ENCODE results near the gene ZNF22.

GRCh38 chr10:44989597-44990301, 11.0 kb upstream of the ZNF22 start:
- TF ChIP-seq CTCF (optimal IDR thresholded peaks at IDR 0.05 in 1 of 3, IDR thresholded peaks at IDR 0.05 in 1 of 3, conservative IDR thresholded peaks at IDR 0.05 in 1 of 3; ENCODE audit: extremely low read depth in 1 of 3, insufficient read depth in 2 of 3, low read length in 3 of 3) (no peak), EZH2 (IDR thresholded peaks at IDR 0.05; ENCODE audit: low read length) (no peak)
